Stomach (tissue), 9 donors: Measurements from ENCODE around the gene DMAC1. TPM values are rescaled to one million over a fixed set of nuclear protein-coding genes. Genes with fewer than 3 reads are reported as not detected.

Source experiments
- DNase-seq, 2 donors: peaks; one replicate each; pipeline versions ENCODE4 v3.0.0 to v3.0.0-alpha.2; 2013 to 2019
- H3K27ac ChIP-seq, 5 donors: fragments of 200-600 bp in 4 of 5; sonication (generic) in 4 of 5; one replicate each; pipeline ENCODE4 v1.5.1; 2013 to 2019; ENCODE audit warnings: mild to moderate bottlenecking in 1 of 5, moderate library complexity in 1 of 5
- H3K27me3 ChIP-seq, 3 donors: fragments of 200-600 bp; sonication (generic); one replicate each; pipeline ENCODE4 v1.5.1; 2017 to 2019; ENCODE audit warnings: mixed run types in 1 of 3
- H3K36me3 ChIP-seq, 4 donors: fragments of 200-600 bp; sonication (generic); 1 replicate in 3 of 4; 2 replicates in 1 of 4; pipeline ENCODE4 v1.5.1; 2016 to 2019
- H3K4me1 ChIP-seq, 4 donors: fragments of 200-600 bp; sonication (generic); one replicate each; pipeline ENCODE4 v1.5.1; 2016 to 2019
- H3K4me3 ChIP-seq, 4 donors: fragments of 200-600 bp; sonication (generic) in 3 of 4; one replicate each; pipeline ENCODE4 v1.5.1; 2016 to 2019; ENCODE audit warnings: mild to moderate bottlenecking in 1 of 4
- H3K9me3 ChIP-seq, 4 donors: fragments of 200-600 bp; sonication (generic); one replicate each; pipeline ENCODE4 v1.5.1; 2016 to 2019
- CTCF ChIP-seq, 7 experiments: fragments of 450-650 bp in 4 of 7; fragments of 200-600 bp in 3 of 7; sonication (generic) in 3 of 7; IDR thresholded peaks; one replicate each; pipeline ENCODE4 v1.5.1; 2016 to 2019; ENCODE audit warnings: antibody characterized with exemption in 7 of 7, control low read depth in 2 of 7, mild to moderate bottlenecking in 1 of 7
- EP300 ChIP-seq: sonication (generic); formaldehyde crosslinking; IDR thresholded peaks from one replicate; pipeline ENCODE4 v1.6.1; 2017; ENCODE audit warnings: antibody characterized with exemption
- POLR2A ChIP-seq, 4 donors: fragments of 450-650 bp; IDR thresholded peaks; one replicate each; pipeline ENCODE4 v1.6.1; 2016; ENCODE audit warnings: antibody characterized with exemption in 4 of 4, control low read depth in 2 of 4, mild to moderate bottlenecking in 1 of 4, moderate library complexity in 1 of 4
- POLR2AphosphoS5 ChIP-seq, 3 donors: sonication (generic); formaldehyde crosslinking; IDR thresholded peaks; one replicate each; pipeline ENCODE4 v1.6.1; 2016; ENCODE audit warnings: antibody characterized with exemption in 3 of 3
- WGBS, 5 donors: extraction: QIAGEN DNeasy Blood & Tissue Kit in 3 of 5; methylation state at CpG; one replicate each; pipeline versions ENCODE4 v1.1.5 to v1.1.7; 2013 to 2018; 5-methylcytosine and 5-hydroxymethylcytosine counted together
- intact Hi-C: fragments of 100-400 bp; cut with DNase I; formaldehyde crosslinking; loops from one replicate; pipeline ENCODE4 v1.15.1; 2023; ENCODE audit warnings: low total_unique reads
- polyA plus RNA-seq, 3 donors: library from polyadenylated mRNA; stranded (reverse); fragments of 200-250 nt; gene quantifications; one replicate each; pipeline ENCODE4 v1.2.3, GENCODE V29; 2013
- total RNA-seq, 5 donors: library from RNA; depleted of rRNA; stranded (reverse); fragments of >200 nt; gene quantifications; one replicate each; pipeline versions ENCODE4 v1.1.0 to v1.2.3, GENCODE V29; 2014 to 2016
- donor health status: healthy with polysubstance abuse.
- donor health status: Bipolar disorder and iron deficiency.
- donor health status: healthy.

Gene DMAC1
- total and polyA plus RNA-seq, 8 donors: 0.89 to 25.5 (median 14.3) TPM

GRCh38 chr9:7788772-7789171, 10.8 kb downstream of the DMAC1 start:
- no peaks in the 10 kb centered on the region for H3K9me3 ChIP-seq
- H3K27ac ChIP-seq: no peak overlapping the region
- TF ChIP-seq POLR2AphosphoS5 (IDR thresholded peaks at IDR 0.05) (no peak), CTCF (IDR thresholded peaks at IDR 0.05) (no peak), POLR2A (IDR thresholded peaks at IDR 0.05) (no peak), EP300 (no peak)
- intact Hi-C loops: no loop called here
- no peak overlapping the region for H3K4me3 ChIP-seq
- peaks cover 0 to 5% (median 0%) of the 10 kb centered on the region in 4 donors for H3K4me1 ChIP-seq
- DNase-seq: no peak
- no peaks in the 10 kb centered on the region for H3K27me3 ChIP-seq
- H3K36me3 ChIP-seq: peaks cover 0 to 19% (median 10%) of the 10 kb centered on the region in 4 donors
- WGBS, 5 donors: 84 to 97% (median 95%) methylated on average over 2 to 3 of the region's 3 CpGs

- Histone ChIP-seq H3K9me3 (no peaks in the 10 kb centered on the region), H3K4me3 (no peak overlapping the region), H3K27me3 (no peaks in the 10 kb centered on the region), H3K36me3 (no peaks in the 10 kb centered on the region), H3K27ac (no peak overlapping the region), H3K4me1 (peaks cover 0 to 5% (median 0%) of the 10 kb centered on the region in 4 donors)
- intact Hi-C loops: no loop called here
- 78 to 93% (median 91%) methylated on average over 3 of the region's 3 CpGs for WGBS, 5 donors
- no peak for DNase-seq
- TF ChIP-seq POLR2A (IDR thresholded peaks at IDR 0.05): no peak
- no peak for TF ChIP-seq EP300
- no peak for TF ChIP-seq CTCF (IDR thresholded peaks at IDR 0.05)
- TF ChIP-seq POLR2AphosphoS5 (IDR thresholded peaks at IDR 0.05): no peak
Observed at GRCh38 chr9:7785813-7786212, 13.8 kb downstream of the DMAC1 start.

- Histone ChIP-seq H3K4me1 (no peaks in the 10 kb centered on the region), H3K9me3 (no peaks in the 10 kb centered on the region), H3K4me3 (no peak overlapping the region), H3K36me3 (no peaks in the 10 kb centered on the region), H3K27ac (no peak overlapping the region), H3K27me3 (no peaks in the 10 kb centered on the region)
- 72 to 93% (median 86%) methylated on average over 6 of the region's 6 CpGs for WGBS, 5 donors
- intact Hi-C loops: no loop called here
- no peak for TF ChIP-seq POLR2AphosphoS5 (IDR thresholded peaks at IDR 0.05)
- no peak for TF ChIP-seq CTCF (IDR thresholded peaks at IDR 0.05)
- no peak for TF ChIP-seq EP300
- TF ChIP-seq POLR2A (IDR thresholded peaks at IDR 0.05): no peak
- no peak for DNase-seq
Observed at GRCh38 chr9:7784472-7784871, 15.1 kb downstream of the DMAC1 start.

- Histone ChIP-seq H3K36me3 (no peaks in the 10 kb centered on the region), H3K4me3 (no peak overlapping the region), H3K9me3 (no peaks in the 10 kb centered on the region), H3K27me3 (no peaks in the 10 kb centered on the region), H3K4me1 (no peaks in the 10 kb centered on the region), H3K27ac (no peak overlapping the region)
- WGBS, 5 donors: 86 to 91% (median 88%) methylated on average over 5 of the region's 5 CpGs
- no peak for DNase-seq
- TF ChIP-seq POLR2AphosphoS5 (IDR thresholded peaks at IDR 0.05): no peak
- TF ChIP-seq EP300: no peak
- TF ChIP-seq POLR2A (IDR thresholded peaks at IDR 0.05): no peak
- no peak for TF ChIP-seq CTCF (IDR thresholded peaks at IDR 0.05)
- intact Hi-C loops: no loop called here
Observed at GRCh38 chr9:7783635-7784063, 15.9 kb downstream of the DMAC1 start.
